ENCODE measurements around the gene ARHGAP6. TPM values are rescaled to one million over a fixed set of nuclear protein-coding genes. Genes with fewer than 3 reads are reported as not detected.
A peak's percentile ranks its signal among the peaks of the same experiment; 100 is the strongest.

The ARHGAP6 gene
- polyA plus RNA-seq, 1 donor = 5.1 TPM

DNA sequence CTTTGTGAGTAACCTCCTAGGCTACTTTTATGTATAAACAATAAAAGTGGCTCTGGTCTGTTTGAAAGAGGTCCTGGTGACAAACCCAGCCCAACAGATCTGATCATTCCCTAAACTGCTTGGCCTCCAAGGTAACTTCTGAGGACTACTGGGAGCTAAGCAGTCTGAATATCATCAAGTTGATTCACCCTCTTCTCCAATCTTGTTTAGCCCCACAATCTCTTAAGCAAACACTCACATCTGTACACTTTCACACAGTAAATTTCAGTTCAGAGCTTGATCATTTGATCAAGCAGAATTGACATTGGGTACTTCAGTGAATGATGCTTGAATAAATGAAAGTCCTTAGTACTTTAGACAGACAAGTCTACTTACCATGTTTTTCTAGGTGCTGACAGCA is 479.9 kb downstream of the ARHGAP6 start:
- Histone ChIP-seq H3K4me1 (ENCODE audit: control insufficient read depth, insufficient read depth, low read length) (no peaks in the 10 kb centered on the region), H3K9me3 (ENCODE audit: control insufficient read depth, low read depth, low read length) (no peaks in the 10 kb centered on the region), H3K36me3 (ENCODE audit: control insufficient read depth, insufficient read depth, low read length) (peaks cover 3% of the 10 kb centered on the region), H3K4me3 (ENCODE audit: low read length) (no peak overlapping the region), H3K27me3 (ENCODE audit: control insufficient read depth, insufficient read depth, low read length) (no peaks in the 10 kb centered on the region), H3K27ac (ENCODE audit: low read length) (no peak overlapping the region)
- no peak for DNase-seq

DNA sequence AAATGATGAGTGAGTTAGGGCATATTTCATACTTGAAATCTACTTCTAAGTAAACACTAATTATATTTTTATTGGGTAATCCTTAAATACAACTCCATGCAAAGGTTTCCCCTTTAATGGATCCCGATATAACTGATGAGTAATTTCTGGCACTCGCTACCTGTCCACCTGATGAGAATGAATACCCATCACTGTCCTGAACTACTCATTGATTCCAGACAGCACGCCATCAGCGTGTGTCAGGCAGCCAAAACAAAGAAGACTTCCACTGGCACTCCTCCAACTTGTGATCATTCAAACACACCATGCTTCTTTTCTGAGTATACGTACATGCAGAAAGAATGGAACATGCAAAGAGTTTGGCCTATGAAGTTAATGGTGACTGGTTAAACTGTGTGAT is 485.1 kb downstream of the ARHGAP6 start:
- H3K9me3 ChIP-seq (ENCODE audit: control insufficient read depth, low read depth, low read length) = no peaks in the 10 kb centered on the region
- no peak for DNase-seq
- H3K27ac ChIP-seq (ENCODE audit: low read length) = no peak overlapping the region
- no peaks in the 10 kb centered on the region for H3K4me1 ChIP-seq (ENCODE audit: control insufficient read depth, insufficient read depth, low read length)
- WGBS (ENCODE audit: insufficient coverage, low lambda C conversion rate) = no CpG with 5 or more reads among the region's 5 CpGs
- no peak overlapping the region for H3K4me3 ChIP-seq (ENCODE audit: low read length)
- no peaks in the 10 kb centered on the region for H3K36me3 ChIP-seq (ENCODE audit: control insufficient read depth, insufficient read depth, low read length)
- H3K27me3 ChIP-seq (ENCODE audit: control insufficient read depth, insufficient read depth, low read length) = no peaks in the 10 kb centered on the region

DNA sequence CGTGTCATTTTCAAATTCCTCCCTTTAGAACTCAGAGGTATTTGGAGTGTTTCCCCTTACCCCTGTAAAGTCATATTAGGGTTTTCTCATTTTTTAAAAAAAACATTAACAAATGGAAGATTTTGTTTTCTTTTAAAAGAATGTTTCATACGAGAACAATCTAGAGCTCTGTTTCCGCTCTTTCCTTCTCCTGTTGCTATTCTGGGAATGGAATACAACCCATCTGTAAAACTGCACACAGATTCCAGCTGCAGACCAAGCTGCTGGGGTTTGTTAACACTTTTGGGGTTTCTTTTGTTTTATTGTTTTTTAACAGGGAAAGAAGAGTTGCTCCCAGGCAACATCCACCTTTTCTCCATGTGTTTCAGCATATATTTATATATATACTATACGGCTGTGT is 493.3 kb downstream of the ARHGAP6 start:
- no peak overlapping the region for H3K27ac ChIP-seq (ENCODE audit: low read length)
- DNase-seq = no peak
- H3K36me3 ChIP-seq (ENCODE audit: control insufficient read depth, insufficient read depth, low read length) = peaks cover 2% of the 10 kb centered on the region
- no peaks in the 10 kb centered on the region for H3K9me3 ChIP-seq (ENCODE audit: control insufficient read depth, low read depth, low read length)
- H3K4me1 ChIP-seq (ENCODE audit: control insufficient read depth, insufficient read depth, low read length) = no peaks in the 10 kb centered on the region
- no peaks in the 10 kb centered on the region for H3K27me3 ChIP-seq (ENCODE audit: control insufficient read depth, insufficient read depth, low read length)
- 94% methylated on average over 3 of the region's 4 CpGs for WGBS (ENCODE audit: insufficient coverage, low lambda C conversion rate)
- no peak overlapping the region for H3K4me3 ChIP-seq (ENCODE audit: low read length)

DNA sequence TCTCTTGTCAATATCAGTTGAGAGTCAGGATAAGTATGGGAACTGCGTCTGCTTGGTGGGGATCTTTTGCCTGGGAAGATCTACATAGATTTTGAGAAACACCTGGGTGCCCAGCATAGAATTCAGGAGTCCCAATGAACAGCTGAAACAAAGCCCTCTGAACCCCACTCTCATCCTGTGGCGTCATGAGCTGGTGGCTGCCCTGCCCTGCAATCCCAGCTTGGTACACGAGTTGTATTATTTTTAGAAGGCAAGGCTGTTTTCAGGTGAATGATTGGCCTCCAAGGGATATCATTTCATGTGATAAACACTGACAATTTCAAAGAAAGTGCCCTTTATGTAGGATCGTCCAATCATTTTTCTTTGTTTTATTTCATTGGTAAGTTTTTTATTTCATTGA is 493.8 kb downstream of the ARHGAP6 start:
- peaks cover 2% of the 10 kb centered on the region for H3K36me3 ChIP-seq (ENCODE audit: control insufficient read depth, insufficient read depth, low read length)
- no peaks in the 10 kb centered on the region for H3K27me3 ChIP-seq (ENCODE audit: control insufficient read depth, insufficient read depth, low read length)
- no peaks in the 10 kb centered on the region for H3K9me3 ChIP-seq (ENCODE audit: control insufficient read depth, low read depth, low read length)
- 83% methylated on average over 1 of the region's 4 CpGs for WGBS (ENCODE audit: insufficient coverage, low lambda C conversion rate)
- H3K27ac ChIP-seq (ENCODE audit: low read length) = no peak overlapping the region
- no peak for DNase-seq
- H3K4me1 ChIP-seq (ENCODE audit: control insufficient read depth, insufficient read depth, low read length) = no peaks in the 10 kb centered on the region
- H3K4me3 ChIP-seq (ENCODE audit: low read length) = no peak overlapping the region

DNA sequence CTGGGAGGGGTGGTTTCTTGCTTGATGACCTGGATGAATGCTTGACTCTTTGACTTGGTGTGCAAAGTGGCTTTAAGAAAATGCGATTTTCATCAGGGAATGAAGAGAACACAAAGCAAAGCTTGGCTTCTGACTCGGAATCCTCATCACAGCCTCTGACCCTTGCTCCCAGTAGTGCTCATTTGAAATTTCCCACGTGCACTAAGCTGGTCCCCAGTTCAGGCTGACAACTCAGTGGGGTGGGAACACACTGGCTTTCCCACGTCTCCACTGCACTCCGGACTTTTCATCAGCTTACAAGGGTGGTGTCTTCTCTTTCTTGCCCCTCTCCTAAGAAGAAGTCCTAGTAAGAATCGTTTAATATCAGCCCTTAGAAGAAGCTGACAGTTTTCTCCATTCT is 501.3 kb downstream of the ARHGAP6 start:
- Histone ChIP-seq H3K27ac (ENCODE audit: low read length) (no peak overlapping the region), H3K36me3 (ENCODE audit: control insufficient read depth, insufficient read depth, low read length) (no peaks in the 10 kb centered on the region), H3K9me3 (ENCODE audit: control insufficient read depth, low read depth, low read length) (no peaks in the 10 kb centered on the region), H3K4me1 (ENCODE audit: control insufficient read depth, insufficient read depth, low read length) (no peaks in the 10 kb centered on the region), H3K27me3 (ENCODE audit: control insufficient read depth, insufficient read depth, low read length) (no peaks in the 10 kb centered on the region), H3K4me3 (ENCODE audit: low read length) (no peak overlapping the region)
- no CpG with 5 or more reads among the region's 6 CpGs for WGBS (ENCODE audit: insufficient coverage, low lambda C conversion rate)
- DNase-seq = no peak

DNA sequence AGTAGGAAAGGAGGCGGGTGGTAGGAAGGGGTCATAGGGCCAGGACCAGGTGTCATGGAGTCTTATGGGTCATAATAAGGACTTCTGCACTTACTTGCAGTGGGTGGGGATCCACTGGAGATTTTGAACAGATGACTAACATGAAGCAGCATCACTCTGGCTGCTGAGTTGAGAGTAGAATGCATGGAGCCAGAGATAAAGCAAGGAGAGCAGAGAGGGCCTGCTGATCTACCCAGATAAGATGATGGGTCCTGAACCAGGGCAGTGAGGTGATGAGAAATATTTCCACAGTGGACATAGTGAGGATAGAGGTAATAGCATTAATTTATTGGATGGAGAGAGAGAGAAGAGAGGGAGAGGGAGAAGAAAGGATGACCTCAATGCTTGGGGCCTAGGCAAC is 506.6 kb downstream of the ARHGAP6 start:
- Histone ChIP-seq H3K9me3 (ENCODE audit: control insufficient read depth, low read depth, low read length) (no peaks in the 10 kb centered on the region), H3K36me3 (ENCODE audit: control insufficient read depth, insufficient read depth, low read length) (no peaks in the 10 kb centered on the region), H3K4me3 (ENCODE audit: low read length) (no peak overlapping the region), H3K27ac (ENCODE audit: low read length) (no peak overlapping the region), H3K27me3 (ENCODE audit: control insufficient read depth, insufficient read depth, low read length) (no peaks in the 10 kb centered on the region), H3K4me1 (ENCODE audit: control insufficient read depth, insufficient read depth, low read length) (no peaks in the 10 kb centered on the region)
- DNase-seq = no peak
- WGBS (ENCODE audit: insufficient coverage, low lambda C conversion rate) = 100% methylated on average over 1 of the region's 1 CpG

DNA sequence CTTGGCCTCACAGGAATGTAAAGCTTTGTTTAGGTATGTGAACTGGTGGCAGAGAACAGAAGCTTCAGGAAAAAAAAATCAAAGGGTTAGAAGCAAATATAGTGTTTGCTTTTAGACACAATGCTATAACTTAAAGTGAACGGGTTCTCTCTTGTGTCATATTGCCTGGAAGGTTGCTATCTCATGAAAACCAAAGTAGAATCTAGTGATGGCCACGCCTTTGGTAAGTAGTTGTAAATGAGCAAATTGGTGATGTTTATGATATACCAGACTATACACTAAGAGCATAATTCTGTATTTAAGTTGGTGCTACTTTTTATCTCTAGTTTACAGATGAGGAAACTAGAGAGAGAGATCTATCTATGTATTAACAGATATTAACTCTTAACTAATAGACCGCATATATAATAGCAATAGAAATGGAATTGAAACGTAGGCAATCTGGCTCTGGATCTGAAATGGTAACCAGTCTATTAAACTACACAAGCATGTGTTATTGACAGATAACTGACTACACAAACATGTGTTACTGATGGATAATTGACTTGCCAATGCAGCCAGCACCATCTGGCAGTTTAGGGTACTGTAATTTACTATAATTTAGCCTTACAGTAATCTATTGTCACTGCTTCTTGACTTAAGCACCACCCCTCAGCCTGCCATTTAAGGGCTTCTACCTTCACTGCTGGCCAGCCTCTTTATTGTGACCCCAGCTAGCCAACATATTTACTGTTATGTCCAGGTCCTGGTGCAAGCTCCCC is 513.7 kb downstream of the ARHGAP6 start:
- no CpG with 5 or more reads among the region's 4 CpGs for WGBS (ENCODE audit: insufficient coverage, low lambda C conversion rate)
- H3K27me3 ChIP-seq (ENCODE audit: control insufficient read depth, insufficient read depth, low read length) = no peaks in the 10 kb centered on the region

DNA sequence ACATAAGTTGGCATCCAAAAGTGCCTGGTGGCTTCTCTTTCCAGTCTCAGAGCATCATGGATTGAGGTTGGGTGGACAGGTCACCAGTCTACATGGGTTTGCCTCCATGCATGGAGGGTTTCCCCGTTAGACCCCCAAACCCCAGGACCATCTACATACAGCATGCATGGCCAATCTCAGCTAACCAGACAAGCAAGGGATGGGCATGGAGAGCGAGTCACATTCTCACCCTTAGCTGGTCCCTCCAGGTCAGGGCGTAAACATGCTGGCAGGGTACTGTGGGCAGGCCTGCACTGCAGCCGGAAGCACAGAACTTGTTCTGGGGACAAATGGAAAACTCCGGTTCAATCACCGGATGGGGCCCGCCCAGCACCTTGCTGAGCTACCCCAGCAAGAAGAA is 517.3 kb downstream of the ARHGAP6 start:
- H3K9me3 ChIP-seq (ENCODE audit: control insufficient read depth, low read depth, low read length) = no peaks in the 10 kb centered on the region
- WGBS (ENCODE audit: insufficient coverage, low lambda C conversion rate) = no CpG with 5 or more reads among the region's 7 CpGs
- H3K4me3 ChIP-seq (ENCODE audit: low read length) = no peak overlapping the region
- no peaks in the 10 kb centered on the region for H3K36me3 ChIP-seq (ENCODE audit: control insufficient read depth, insufficient read depth, low read length)
- H3K27me3 ChIP-seq (ENCODE audit: control insufficient read depth, insufficient read depth, low read length) = no peaks in the 10 kb centered on the region
- H3K27ac ChIP-seq (ENCODE audit: low read length) = no peak overlapping the region
- H3K4me1 ChIP-seq (ENCODE audit: control insufficient read depth, insufficient read depth, low read length) = no peaks in the 10 kb centered on the region
- DNase-seq = no peak

More for the DNA sequence above, 513.7 kb downstream of the ARHGAP6 start:
- H3K9me3 ChIP-seq (ENCODE audit: control insufficient read depth, low read depth, low read length) = no peaks in the 10 kb centered on the region
- H3K36me3 ChIP-seq (ENCODE audit: control insufficient read depth, insufficient read depth, low read length) = no peaks in the 10 kb centered on the region
- no peak for DNase-seq
- H3K27ac ChIP-seq (ENCODE audit: low read length) = no peak overlapping the region
- H3K4me1 ChIP-seq (ENCODE audit: control insufficient read depth, insufficient read depth, low read length) = no peaks in the 10 kb centered on the region
- H3K4me3 ChIP-seq (ENCODE audit: low read length) = no peak overlapping the region

DNA sequence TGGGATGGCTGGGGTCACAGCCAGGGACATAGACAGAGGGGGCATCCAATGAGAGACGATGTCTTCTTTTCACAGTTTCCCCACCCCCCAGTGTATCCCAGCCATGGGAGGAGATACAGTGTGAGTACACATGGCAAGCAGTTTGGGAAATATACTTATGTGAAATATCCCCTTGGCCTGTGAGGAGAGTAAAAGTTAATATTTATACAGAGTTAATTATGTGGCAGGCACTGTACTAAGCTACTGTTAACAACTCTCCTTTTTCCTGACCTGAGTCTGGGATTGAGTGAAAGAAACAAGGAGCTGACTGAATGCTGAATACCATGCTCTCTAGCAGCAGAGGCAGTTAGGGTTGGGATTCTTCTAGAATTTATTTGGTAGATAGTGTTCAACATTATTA is 519.3 kb downstream of the ARHGAP6 start:
- Histone ChIP-seq H3K36me3 (ENCODE audit: control insufficient read depth, insufficient read depth, low read length) (no peaks in the 10 kb centered on the region), H3K27ac (ENCODE audit: low read length) (no peak overlapping the region), H3K4me1 (ENCODE audit: control insufficient read depth, insufficient read depth, low read length) (no peaks in the 10 kb centered on the region), H3K27me3 (ENCODE audit: control insufficient read depth, insufficient read depth, low read length) (no peaks in the 10 kb centered on the region), H3K9me3 (ENCODE audit: control insufficient read depth, low read depth, low read length) (no peaks in the 10 kb centered on the region), H3K4me3 (ENCODE audit: low read length) (no peak overlapping the region)
- no CpG with 5 or more reads among the region's 1 CpG for WGBS (ENCODE audit: insufficient coverage, low lambda C conversion rate)
- DNase-seq = peak in 1 of 2 donors; percentile 23

DNA sequence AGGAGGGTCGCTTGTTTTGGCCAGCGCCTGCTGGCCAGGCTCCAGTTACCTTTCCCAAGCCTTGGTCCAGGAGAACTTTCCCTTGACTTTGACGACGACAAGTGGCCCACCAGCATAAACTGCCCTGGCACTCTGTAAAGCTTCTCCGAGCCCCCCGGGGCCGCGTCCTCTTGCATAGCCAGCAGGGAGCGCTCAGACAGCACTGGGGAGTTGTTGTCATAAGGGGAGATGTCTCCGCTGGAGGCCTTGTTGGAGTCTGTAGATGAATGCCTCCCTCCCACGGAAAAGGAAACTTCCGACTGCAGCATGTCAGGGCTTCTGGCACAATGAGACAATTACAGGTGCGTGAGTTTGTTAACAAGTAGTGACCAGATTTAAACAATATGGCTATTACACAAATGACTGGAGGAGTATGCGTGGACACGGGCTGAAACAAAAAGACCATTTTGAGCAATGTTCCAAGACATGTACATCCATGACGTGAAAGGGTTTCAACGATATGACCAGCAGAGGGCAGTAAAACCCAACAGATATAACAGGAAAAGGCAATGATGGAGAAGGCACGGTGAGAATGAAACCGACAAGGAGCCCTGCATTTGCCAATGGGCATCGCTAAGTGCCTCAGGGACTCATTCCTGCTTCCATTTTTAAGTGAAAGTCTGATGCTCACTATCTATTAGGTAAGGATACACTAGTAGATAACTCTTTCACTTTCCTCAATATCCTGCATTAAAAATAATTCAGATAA is 521.6 kb downstream of the ARHGAP6 start:
- no CpG with 5 or more reads among the region's 20 CpGs for WGBS (ENCODE audit: insufficient coverage, low lambda C conversion rate)
- Histone ChIP-seq H3K4me1 (ENCODE audit: control insufficient read depth, insufficient read depth, low read length) (no peaks in the 10 kb centered on the region), H3K36me3 (ENCODE audit: control insufficient read depth, insufficient read depth, low read length) (no peaks in the 10 kb centered on the region), H3K27me3 (ENCODE audit: control insufficient read depth, insufficient read depth, low read length) (no peaks in the 10 kb centered on the region), H3K9me3 (ENCODE audit: control insufficient read depth, low read depth, low read length) (no peaks in the 10 kb centered on the region), H3K27ac (ENCODE audit: low read length) (no peak overlapping the region), H3K4me3 (ENCODE audit: low read length) (no peak overlapping the region)
- peak; percentile 57 to 62 for DNase-seq

Measured in large intestine (tissue), 3 donors.